ENCODE data around the gene TMEFF2. TPM values are rescaled to one million over a fixed set of nuclear protein-coding genes. Genes with fewer than 3 reads are reported as not detected.

Gene TMEFF2
- polyA plus RNA-seq, 1 of the 3 experiments (the other 2 are of a cell fraction): 5.4 TPM

DNA sequence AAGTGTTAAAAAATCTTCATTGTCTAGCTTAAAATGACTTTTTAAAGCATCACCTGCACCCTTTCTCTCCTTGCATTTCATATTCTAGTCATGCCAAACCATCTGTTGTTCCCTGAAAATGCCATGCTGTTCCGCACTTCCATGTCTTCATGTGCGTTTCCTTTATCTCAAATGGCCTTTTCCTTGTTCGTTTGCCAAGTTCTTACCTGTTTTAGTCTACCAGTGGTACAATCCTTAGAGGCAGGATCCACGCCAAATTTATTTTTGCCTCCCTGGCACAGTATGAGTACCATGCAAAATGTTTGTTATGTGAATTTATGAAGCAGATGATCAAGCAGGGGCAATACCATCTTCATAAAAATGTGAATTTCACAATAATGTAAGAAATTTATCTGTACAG, 37.0 kb downstream of the TMEFF2 start:
- no peak overlapping the region for H3K4me3 ChIP-seq (ENCODE audit: low read depth in 2 of 2, low read length in 1 of 2)
- no peak overlapping the region for H3K27ac ChIP-seq (ENCODE audit: low read depth in 2 of 2, low read length in 1 of 2)
- TF ChIP-seq FOXJ3 (CRISPR knock-in tag; IDR thresholded peaks at IDR 0.05) (no peak), EZH2phosphoT487 (IDR thresholded peaks at IDR 0.05; ENCODE audit: borderline replicate concordance, low read depth) (no peak), RFX5 (IDR thresholded peaks at IDR 0.05; ENCODE audit: low read length) (no peak), RCOR1 (IDR thresholded peaks at IDR 0.05; ENCODE audit: low read length) (no peak), MAX (IDR thresholded peaks at IDR 0.05; ENCODE audit: low read depth) (no peak), CTCF (IDR thresholded peaks at IDR 0.05) (no peak), EP300 (IDR thresholded peaks at IDR 0.05; ENCODE audit: borderline replicate concordance in 1 of 2, low read depth in 1 of 2, low read length in 1 of 2) (no peak), TAF1 (IDR thresholded peaks at IDR 0.05; ENCODE audit: borderline replicate concordance, low read depth, low read length) (no peak), MEF2A (IDR thresholded peaks at IDR 0.05; ENCODE audit: borderline replicate concordance, low read depth) (no peak), ELF1 (IDR thresholded peaks at IDR 0.05) (no peak), YY1 (IDR thresholded peaks at IDR 0.05; ENCODE audit: low read depth) (no peak), POLR2AphosphoS5 (IDR thresholded peaks at IDR 0.05; ENCODE audit: low read depth, low read length) (no peak)
- TF ChIP-seq, protein P1, sequence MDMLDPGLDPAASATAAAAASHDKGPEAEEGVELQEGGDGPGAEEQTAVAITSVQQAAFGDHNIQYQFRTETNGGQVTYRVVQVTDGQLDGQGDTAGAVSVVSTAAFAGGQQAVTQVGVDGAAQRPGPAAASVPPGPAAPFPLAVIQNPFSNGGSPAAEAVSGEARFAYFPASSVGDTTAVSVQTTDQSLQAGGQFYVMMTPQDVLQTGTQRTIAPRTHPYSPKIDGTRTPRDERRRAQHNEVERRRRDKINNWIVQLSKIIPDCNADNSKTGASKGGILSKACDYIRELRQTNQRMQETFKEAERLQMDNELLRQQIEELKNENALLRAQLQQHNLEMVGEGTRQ (IDR thresholded peaks at IDR 0.05; ENCODE audit: borderline replicate concordance, low read depth, low read length): no peak
- TF ChIP-seq, protein P2, sequence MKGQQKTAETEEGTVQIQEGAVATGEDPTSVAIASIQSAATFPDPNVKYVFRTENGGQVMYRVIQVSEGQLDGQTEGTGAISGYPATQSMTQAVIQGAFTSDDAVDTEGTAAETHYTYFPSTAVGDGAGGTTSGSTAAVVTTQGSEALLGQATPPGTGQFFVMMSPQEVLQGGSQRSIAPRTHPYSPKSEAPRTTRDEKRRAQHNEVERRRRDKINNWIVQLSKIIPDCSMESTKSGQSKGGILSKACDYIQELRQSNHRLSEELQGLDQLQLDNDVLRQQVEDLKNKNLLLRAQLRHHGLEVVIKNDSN (IDR thresholded peaks at IDR 0.05; ENCODE audit: borderline replicate concordance, low read depth): no peak
- no peak for DNase-seq
- ChIA-PET CTCF (interaction anchor here (0.8 to 5.4 kb wide), 3 partner anchors 33 to 603 kb away, joined by 3 to 37 read pairs (median 4); no protein-coding TSS in a partner anchor), POLR2A (no interaction called here)
- H3K9me2 ChIP-seq: no peaks in the 10 kb centered on the region
- no peak overlapping the region for H3K9ac ChIP-seq
- H3K4me1 ChIP-seq (ENCODE audit: control insufficient read depth in 1 of 2, insufficient read depth in 2 of 2, low read depth in 1 of 2, low read length in 1 of 2): no peaks in the 10 kb centered on the region
- no peak overlapping the region for H3K4me2 ChIP-seq
- 88% methylated on average over 4 of the region's 4 CpGs for WGBS (ENCODE audit: low lambda C conversion rate)
- H3K27me3 ChIP-seq (ENCODE audit: insufficient read depth): no peaks in the 10 kb centered on the region
- H2AFZ ChIP-seq (ENCODE audit: low read depth): no peak overlapping the region
- no peaks in the 10 kb centered on the region for H3K79me2 ChIP-seq (ENCODE audit: insufficient read depth)
- H3K9me3 ChIP-seq: no peaks in the 10 kb centered on the region
- H4K20me1 ChIP-seq (ENCODE audit: insufficient read depth): no peaks in the 10 kb centered on the region
- no peaks in the 10 kb centered on the region for H3K36me3 ChIP-seq (replicated peaks in 1 of 2; ENCODE audit: control insufficient read depth in 1 of 2, insufficient read depth in 2 of 2, low read length in 1 of 2)
- no peaks in the 10 kb centered on the region for H3F3A ChIP-seq (replicated peaks; ENCODE audit: insufficient read depth)
